ACC112 (cell line): ENCODE results near the gene HOXB2.

Source experiments
- H2AFZ ChIP-seq: fragments of 200-600 bp; sonication (generic); one replicate; pipeline ENCODE4 v1.6.0; 2017; ENCODE audit warnings: antibody characterized with exemption, low read length; ENCODE audit not compliant: unreplicated experiment
- H3K27ac ChIP-seq: fragments of 200-600 bp; sonication (generic); 2 replicates; pipeline ENCODE4 v1.5.1; 2014; ENCODE audit warnings: low read depth, mild to moderate bottlenecking, antibody characterized with exemption, low read length, moderate library complexity
- H3K27me3 ChIP-seq: fragments of 200-600 bp; sonication (generic); 2 replicates; pipeline ENCODE4 v1.6.1; 2014; ENCODE audit warnings: mild to moderate bottlenecking, antibody characterized with exemption, low read length, moderate library complexity, mixed read lengths; ENCODE audit not compliant: insufficient read depth
- H3K36me3 ChIP-seq: fragments of 200-600 bp; sonication (generic); 2 replicates; pipeline ENCODE4 v1.6.1; 2016; ENCODE audit warnings: mild to moderate bottlenecking, antibody characterized with exemption, low read length, moderate library complexity, mixed read lengths; ENCODE audit not compliant: insufficient read depth
- H3K4me1 ChIP-seq: fragments of 200-600 bp; sonication (generic); one replicate; pipeline ENCODE4 v1.6.1; 2016; ENCODE audit warnings: low read length, mixed read lengths; ENCODE audit not compliant: insufficient read depth, unreplicated experiment, control insufficient read depth
- H3K4me3 ChIP-seq: fragments of 200-600 bp; sonication (generic); 2 replicates; pipeline ENCODE4 v1.5.1; 2014; ENCODE audit warnings: mild to moderate bottlenecking, low read depth, low read length
- H3K79me2 ChIP-seq: fragments of 200-600 bp; sonication (generic); one replicate; pipeline ENCODE4 v1.6.0; 2016; ENCODE audit warnings: low read length; ENCODE audit not compliant: control insufficient read depth, unreplicated experiment, insufficient read depth

The HOXB2 gene

GRCh38 chr17:48498164-48498850 lies 46.6 kb downstream of the HOXB2 start:
- no peaks in the 10 kb centered on the region for H3K36me3 ChIP-seq
- peaks cover 77% of the 10 kb centered on the region for H3K27me3 ChIP-seq
- no peaks in the 10 kb centered on the region for H3K79me2 ChIP-seq
- H2AFZ ChIP-seq = no peak overlapping the region
- no peak overlapping the region for H3K27ac ChIP-seq
- no peaks in the 10 kb centered on the region for H3K4me1 ChIP-seq
- no peak overlapping the region for H3K4me3 ChIP-seq

- Histone ChIP-seq H3K79me2 (no peaks in the 10 kb centered on the region), H3K27me3 (peaks cover 76% of the 10 kb centered on the region), H3K4me1 (no peaks in the 10 kb centered on the region), H3K27ac (no peak overlapping the region), H2AFZ (no peak overlapping the region), H3K36me3 (no peaks in the 10 kb centered on the region), H3K4me3 (no peak overlapping the region)
Measured at GRCh38 chr17:48497103-48497502, 47.8 kb downstream of the HOXB2 start.

- no peak overlapping the region for H3K4me3 ChIP-seq
- peaks cover 74% of the 10 kb centered on the region for H3K27me3 ChIP-seq
- no peak overlapping the region for H3K27ac ChIP-seq
- H3K4me1 ChIP-seq = no peaks in the 10 kb centered on the region
- H2AFZ ChIP-seq = no peak overlapping the region
- H3K36me3 ChIP-seq = no peaks in the 10 kb centered on the region
- H3K79me2 ChIP-seq = no peaks in the 10 kb centered on the region
Measured at GRCh38 chr17:48494335-48494734, 50.6 kb downstream of the HOXB2 start.
